ENCODE data around the gene CPA4.

- TF ChIP-seq CTCF (IDR thresholded peaks at IDR 0.05) (no peak), POLR2A (IDR thresholded peaks at IDR 0.05) (no peak)
These were observed 78.1 kb downstream of the CPA4 start for GRCh38 chr7:130371046-130371445.
